ENCODE measurements around the gene CCDC69. TPM values are rescaled to one million over a fixed set of nuclear protein-coding genes. Genes with fewer than 3 reads are reported as not detected.
"Not testable (repeated sequence)": the region's sequence is repeated elsewhere in the genome, so short reads cannot be mapped to it uniquely, and the experiment has no call there.

CCDC69 gene
- total RNA-seq, 1 donor from 2014 or later = 53.4 TPM

DNA sequence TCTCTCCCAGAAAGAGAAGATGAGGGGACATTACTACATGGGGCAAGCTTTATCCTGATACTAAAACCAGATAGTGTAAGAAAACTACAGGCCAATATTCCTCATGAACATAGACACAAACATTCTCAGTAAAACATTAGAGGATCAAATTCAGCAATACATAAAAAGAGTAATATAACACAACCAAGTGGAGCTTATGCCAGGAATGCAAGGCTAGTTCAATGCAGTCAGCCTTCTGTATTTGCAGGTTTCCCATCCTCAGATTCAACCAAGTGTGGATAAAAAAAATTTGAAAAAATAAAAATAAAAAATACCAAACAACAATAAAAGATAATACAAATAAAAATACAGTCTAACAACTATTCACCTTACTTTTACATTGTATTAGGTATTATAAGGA lies 31.3 kb downstream of the CCDC69 start:
- DNase-seq (ENCODE audit: low spot score) = no peak

DNA sequence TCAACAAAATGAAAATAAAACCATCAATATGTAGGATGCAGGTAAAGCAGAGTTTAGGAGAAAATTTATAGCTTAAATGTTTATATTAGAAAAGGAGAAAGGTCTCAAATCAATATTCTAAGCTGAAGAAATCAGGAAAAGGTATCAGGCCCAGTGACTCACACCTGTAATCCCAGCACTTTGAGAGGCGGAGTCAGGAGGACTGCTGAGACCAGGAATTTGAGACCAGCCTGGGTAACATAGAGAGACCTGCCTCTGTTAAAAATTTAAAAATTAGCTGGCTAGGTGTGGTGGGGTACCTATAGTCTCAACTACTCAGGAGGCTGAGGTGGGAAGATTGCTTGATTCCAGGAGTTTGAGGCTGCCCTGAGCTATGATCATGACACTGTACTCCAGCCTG lies 32.2 kb downstream of the CCDC69 start:
- DNase-seq (ENCODE audit: low spot score) = peak; percentile 9

DNA sequence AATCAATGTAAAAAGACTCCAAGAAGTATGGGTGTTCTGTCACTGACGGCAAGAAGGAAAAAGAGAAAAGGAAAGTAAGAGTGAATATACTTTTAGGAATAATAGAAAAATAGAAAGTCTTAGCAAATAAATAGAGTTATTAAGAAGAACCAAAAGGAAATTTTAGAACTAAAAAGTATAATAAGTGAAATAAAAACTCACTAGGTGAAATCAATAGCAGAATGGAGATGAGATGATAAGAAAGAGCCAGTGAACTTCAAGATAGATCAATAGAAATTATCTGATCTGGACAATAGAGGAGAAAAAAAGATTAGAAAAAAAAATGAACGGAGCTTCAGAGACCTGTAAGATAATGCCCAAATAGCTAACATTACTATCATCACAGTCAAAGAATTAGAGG lies 34.7 kb downstream of the CCDC69 start:
- no peak for DNase-seq (ENCODE audit: low spot score)

DNA sequence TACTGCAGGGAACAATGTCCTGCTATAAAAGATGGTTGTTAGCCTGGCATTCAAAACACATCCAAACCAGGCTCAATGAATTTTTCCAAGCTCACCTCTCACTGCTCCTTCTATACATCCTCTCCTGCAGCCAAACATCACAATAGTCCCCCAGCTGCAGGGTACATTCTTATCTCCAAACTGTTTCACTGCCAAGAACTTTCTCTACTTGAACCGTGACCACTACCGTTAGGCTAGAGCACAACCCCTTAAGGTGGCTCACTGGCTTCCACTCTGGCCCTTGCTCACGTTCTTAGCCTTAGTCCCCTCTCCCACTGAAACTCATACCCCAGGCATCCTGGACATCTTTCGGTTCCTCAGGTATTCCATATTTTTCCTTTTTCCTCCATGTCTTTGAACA lies 37.4 kb downstream of the CCDC69 start:
- DNase-seq (ENCODE audit: low spot score) = peak; percentile 7

DNA sequence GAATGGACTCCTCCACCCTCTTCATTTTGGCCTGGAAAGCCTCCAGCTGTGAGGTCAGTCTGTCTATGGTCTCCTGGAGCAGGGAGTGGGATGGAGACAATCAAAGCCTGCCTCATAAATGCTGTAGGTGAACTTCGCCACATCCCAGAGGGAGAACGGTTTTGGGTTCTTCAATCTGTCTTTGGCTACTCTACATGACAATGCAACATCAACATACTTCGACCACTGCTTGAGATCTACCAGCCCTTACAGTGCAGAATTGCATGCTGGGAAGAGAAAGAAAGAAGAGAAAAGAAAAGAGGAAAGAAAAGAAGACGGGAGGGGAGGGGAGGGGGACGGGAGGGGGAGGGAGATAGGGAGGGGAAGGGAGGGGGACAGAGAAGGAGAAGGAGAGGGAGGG lies 37.8 kb downstream of the CCDC69 start:
- no peak for DNase-seq (ENCODE audit: low spot score)

DNA sequence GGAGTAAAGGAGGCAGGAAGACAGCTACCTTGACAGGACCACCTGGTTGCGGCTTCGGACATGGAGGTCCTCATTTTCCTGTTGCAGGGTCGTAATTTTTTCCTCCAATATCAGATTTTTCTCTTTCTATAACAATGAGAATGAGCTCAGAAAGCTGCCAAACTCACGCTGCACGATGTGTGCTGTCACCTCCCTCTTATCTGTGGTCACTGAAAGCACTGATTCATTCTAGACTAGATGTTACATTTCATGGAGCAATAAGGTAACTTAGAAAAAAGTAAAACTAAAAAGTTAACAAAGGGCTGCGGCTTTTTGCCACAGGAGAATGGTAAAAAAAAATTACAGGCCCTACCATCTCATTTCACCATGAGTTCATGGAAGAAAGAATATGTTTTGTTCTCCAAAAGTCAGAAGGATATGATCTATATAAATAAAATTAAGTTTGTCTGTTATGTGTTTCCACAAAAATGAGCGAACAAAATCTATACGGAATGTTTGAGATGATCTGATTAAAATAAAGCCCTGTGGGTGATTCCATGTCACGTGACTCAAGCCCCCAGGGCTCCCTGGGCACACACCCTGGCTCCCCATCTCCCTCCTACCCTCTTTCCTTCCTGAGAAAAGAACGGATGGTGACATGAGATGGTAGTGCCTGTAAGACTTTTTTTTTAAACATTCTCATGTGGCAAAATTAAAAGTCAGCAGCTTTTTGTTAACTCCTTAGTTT lies 39.4 kb downstream of the CCDC69 start:
- DNase-seq (ENCODE audit: low spot score) = peak; percentile 28

DNA sequence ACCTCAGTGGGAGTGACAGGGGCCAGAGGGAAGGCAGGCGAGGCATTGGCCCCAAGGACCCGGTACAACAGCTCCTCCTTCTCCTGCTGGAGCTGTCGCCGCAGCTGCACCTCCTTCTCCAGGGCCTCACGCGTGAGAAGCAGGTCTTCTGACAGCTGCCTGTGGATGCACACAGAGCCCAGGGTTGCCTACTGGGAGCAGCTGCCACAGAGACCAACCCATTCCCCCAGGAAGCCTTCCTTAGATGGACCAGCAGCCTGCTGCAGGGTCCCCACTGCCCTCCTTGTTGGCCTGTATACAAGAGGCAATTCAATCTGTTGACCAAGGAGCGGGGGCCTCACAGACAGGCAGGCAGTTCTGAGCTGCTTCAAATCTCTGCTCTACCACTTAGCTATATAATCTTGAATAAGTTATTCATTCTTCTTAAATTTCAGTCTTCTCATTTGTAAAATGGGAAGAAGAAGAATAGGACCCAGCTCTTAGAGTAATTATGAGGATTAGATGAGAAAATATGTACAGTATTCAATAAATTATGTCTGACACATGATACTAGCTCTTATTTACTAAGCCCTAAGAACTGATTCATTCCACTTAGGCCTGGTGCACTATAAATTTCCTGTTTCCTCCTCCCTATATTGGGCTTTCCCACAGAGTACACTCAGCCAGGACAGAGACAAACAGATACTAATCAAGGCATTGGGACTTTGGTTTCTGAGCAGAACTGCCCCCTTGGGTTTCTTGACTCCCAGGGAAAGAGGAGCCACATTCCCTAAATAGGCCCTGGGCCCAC lies 40.2 kb downstream of the CCDC69 start:
- no peak for DNase-seq (ENCODE audit: low spot score)

DNA sequence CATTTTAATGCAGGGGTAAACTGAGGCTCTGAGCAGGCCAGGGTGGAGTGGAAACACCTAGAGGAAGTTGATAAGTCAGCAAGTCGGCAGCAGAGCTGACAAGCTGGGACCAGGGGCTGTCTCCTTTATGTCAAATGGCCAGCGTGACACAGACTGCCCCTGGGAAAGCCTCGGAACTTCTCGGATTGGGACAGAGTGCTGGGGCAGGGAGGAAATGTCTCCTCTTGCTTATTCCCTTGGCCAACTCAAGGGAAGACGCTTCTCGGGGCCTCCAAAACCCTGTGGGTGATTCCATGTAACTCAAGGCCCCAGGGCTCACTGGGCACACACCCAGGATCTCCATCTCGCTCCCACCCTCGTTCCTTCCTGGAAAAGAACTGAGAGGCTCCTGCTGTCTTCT lies 40.9 kb downstream of the CCDC69 start:
- no peak for DNase-seq (ENCODE audit: low spot score)

DNA sequence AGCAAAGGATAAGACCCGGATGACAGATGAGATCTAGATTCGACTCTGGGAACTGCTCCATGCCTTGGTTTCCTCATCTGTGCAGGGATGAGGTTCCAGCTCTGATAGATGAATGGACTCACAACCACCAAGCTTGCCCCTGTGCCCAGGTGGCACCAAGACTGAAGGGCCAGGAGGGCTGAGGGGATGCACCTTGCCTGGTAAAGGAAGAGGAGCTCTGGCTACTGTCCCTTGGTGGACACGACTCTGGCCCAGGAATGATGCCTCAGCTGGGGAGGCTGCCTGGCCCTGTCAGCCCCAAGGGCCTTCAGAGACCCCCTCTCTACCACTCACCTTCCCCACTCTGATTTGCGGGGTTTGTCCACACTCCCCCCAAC lies 41.4 kb downstream of the CCDC69 start:
- peak; percentile 29 for DNase-seq (ENCODE audit: low spot score)

DNA sequence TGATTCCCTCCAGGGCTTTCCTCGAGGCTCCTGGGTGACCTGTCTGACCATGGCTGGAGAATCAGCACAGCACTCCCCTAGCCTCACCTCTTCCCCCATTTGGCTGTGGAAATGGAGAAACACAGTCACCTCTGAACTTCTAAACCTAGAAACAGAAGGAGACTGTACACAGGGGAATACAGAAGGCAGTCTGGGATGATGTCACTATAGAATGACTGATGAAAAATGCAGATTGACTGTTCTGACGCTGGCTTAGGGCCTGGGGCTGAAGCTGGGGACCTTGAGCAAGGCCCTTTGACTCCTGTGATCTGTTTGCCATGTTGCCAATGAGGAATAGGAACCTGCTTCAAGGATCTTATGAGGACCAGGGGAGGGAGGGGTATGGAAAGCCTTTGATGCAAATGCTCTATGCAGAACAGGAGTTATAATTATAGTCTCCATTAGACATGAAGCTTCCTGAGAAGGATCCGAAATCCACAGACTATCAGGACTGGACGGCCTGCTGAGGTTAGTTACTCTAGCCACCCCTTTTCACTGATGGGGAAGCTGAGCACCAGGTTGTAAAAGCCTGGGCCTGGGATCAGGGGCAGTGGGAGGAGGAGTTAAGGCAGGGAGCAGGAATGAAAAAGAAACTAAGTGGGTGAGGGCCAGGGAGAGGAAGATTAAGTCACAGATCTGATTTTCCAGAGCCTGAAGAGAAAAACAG lies 41.9 kb downstream of the CCDC69 start:
- DNase-seq (ENCODE audit: low spot score) = peak; percentile 24

DNA sequence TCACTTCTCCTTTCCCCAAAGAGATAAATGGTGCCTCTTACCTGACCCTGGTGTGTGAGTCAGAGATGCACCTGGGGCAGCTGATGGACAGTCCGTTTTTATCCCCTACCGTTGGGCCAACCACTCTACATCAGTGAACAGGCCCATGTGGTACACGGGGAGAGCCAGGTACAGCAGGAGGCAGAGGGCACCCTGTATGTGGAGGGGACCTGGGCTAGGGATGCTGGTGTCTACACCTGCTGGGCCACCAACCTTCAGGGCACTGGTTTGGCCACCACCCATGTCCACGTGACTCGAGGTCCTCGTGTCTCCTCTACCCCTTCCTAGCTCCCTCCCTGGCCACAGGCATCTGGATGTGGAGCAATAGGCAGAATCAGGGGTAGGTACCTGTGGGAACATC lies 43.6 kb downstream of the CCDC69 start:
- DNase-seq (ENCODE audit: low spot score) = no peak

DNA sequence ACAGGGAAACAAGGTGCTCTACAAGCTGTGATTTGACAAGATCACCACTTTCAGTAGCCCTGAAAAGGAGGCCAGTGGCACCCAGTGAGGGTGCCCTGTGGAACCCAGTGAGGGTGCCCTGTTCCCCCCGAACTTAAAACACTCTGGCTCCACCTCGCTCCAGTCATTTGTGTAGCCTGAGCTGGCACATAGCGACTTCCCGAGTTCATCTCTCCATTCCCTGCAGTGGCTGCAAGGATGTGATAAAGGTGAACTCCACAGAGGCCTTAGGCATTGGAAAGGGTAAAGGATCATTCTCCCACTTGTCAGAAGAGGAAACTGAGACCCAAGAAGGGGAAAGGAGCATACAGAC lies 44.4 kb downstream of the CCDC69 start:
- DNase-seq (ENCODE audit: low spot score) = peak; percentile 28

DNA sequence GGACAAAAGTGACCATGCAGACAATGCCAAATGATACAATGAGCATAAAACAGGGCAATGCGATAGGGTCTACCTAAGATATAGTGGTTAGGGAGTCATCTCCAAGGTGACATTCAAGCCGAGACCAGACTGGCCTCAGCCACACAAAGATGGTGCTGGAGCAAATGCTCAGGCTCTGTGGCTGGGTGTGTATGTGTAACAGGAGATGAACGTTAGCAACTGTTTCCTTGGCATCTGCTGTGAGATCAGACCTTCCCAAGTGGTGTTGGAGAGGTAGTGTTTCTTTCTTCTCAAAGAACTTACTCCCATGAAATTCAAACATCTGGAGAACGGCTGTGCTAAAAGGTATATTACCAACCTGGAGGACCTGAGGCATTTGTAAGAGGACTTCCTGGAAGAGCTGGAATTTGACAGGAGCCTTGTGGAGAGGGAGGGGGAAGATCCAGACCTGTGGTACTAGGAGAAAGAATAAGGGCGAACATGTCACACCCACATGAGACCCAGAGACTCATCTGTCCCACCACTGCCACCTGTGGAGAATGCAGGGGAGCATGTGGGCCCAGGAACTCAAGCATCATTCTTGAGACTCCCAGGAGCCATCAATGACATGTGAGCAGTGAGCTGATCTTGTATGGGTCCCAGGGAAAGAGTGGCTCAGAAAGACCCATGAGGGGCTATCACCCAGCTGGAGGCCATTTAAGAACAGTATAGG lies 45.0 kb downstream of the CCDC69 start:
- peak; percentile 7 for DNase-seq (ENCODE audit: low spot score)

DNA sequence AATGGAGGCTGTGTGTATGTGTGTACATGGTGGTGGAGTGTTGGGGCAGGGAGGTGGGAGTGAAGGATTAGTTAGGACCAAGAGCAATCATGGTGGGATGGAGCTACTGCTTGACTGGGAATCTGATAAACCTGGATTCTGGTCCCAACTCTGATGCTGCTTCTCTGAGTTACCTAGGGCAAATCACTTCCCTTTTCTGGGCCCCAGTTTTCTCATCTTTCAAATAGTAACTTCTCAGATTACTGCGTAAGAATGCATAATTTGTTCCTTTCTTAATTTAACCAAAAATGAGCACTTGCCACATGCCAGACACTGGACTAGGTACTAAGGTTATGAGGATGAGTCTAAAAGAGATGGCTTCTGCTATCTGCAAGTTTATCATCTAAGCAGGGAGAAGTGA lies 45.5 kb downstream of the CCDC69 start:
- no peak for DNase-seq (ENCODE audit: low spot score)

DNA sequence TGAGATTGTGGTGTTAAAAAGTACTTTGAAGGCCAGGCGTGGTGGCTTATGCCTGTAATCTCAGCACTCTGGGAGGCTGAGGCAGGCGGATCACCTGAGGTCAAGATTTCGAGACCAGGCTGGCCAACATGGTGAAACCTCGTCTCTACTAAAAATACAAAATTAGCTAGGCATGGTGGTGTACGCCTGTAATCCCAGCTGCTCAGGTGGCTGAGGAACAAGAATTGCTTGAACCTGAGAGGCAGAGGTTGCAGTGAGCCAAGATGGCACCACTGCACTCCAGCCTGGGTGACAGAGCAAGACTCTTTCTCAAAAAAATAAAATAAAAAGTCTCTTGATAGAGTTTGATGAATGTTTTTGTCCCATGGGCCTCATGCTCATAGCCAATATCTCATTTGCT lies 47.6 kb downstream of the CCDC69 start:
- DNase-seq (ENCODE audit: low spot score) = not testable (repeated sequence)

DNA sequence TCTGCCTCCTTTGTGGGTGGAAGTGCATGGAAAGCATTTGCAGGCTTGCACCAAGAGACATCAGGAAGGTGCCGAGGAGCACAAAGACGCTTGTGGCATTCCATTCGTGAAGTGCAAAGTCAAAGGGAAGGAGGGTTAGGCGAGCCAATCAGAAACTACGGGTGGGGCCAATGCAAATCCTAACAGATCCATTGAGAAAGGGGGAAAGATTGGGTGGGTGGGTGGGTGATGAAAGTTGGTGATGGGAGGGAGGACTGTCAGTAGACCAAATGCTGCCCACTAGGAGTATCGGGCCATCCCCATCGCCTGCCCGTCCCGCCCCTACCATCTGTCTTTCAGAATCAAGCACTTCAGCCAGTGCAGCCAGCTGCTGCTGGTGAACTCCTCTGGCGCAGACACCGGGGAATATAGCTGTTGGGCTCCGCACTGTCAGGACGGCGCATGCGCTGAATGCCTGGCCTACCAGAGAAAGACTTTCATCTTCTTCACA lies 49.2 kb downstream of the CCDC69 start:
- peak; percentile 39 for DNase-seq (ENCODE audit: low spot score)

DNA sequence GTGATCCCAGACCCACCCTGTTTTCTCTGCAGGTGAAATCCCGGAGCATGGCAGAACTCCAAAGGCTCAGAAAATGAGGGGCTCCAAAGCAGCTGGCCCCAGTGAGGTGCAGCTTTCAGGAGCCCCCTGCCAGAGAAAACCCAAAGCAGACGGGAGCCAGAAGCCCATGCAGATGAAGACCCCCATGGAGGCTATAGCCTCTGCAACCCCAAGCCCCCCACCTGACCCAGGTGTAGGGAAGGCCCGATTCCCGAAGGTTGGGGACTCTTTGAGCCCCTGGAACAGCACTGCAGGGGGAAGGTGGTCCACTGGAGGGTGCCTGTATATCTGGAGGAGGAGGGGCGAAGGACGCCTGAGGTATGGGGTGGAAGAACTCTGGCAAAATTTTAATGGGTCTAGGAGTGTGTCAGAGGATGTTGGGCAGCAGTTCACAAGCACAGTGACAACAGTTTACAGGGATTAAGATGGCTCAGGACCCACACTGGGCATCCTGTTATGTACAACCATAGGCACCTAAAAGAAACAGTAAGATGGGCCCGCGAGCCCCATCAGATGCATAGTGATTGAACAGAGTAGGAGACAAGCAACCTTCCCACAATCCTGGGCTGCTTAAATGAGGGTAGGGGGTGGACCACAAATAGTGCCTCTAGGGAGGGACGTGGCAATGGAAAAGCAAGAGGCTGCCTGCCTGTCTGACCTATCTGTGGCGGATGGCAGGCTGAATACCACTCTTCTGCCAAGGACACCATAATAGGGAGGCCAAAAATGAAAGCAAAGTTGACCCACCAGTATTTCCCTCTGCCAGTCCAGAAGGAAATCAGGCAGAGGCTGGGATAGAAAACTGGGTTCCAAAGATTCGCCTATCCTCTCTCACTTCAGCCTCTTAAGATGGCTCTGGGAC lies 49.9 kb downstream of the CCDC69 start:
- peak; percentile 37 for DNase-seq (ENCODE audit: low spot score)

DNA sequence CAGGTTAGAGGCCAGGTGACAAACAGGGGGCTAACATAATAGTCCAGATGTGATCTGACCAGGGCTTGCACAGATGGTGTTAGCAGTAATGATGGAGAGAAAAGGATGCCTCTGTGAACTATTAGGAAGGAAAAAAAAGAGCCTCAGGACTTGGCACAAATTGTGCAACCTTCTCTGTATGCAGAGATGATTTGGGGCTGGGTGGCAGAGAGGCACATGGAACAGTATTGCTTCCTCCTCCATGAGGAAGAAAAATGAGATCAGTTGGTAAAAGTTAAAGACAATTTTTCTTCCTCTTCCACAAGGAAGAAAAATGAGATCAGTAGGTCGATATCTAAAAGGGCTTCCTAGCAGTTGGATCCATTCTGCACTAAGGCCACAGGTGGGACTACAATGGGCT lies 52.4 kb downstream of the CCDC69 start:
- DNase-seq (ENCODE audit: low spot score) = peak; percentile 20

DNA sequence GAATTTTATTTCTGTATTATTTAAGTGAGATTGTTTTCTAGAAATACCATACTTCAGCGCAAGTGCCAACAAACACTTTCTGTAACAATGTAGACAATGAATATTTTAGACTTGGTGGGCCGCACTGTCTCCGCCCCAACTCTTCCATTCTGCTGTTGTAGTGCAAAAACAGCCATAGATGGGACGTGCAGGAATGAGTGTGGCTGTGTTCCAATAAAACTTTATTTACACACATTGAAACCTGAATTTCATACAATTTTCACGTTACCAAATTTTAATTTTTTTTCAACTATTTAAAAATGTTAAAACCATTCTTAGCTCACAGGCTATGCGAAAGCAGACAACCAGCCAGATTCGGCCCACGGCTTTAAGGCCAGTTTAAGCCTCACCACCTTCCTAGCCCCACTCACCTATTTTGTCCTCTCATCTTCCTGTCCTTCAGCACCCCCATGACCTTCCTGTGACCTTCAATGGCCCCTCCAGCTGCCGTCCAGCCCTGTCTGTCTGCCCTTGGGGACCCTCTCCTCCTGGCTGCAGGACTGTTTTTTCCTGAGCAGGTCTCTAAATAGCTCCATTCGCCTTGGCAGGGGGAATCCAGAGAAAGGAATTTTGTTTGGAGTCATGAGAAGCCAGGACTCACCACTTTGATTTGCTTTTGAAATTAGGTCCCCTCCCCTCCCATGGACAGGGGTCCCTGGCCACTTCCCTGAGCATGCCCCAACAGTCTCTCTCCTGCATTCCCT lies 55.1 kb downstream of the CCDC69 start:
- no peak for DNase-seq (ENCODE audit: low spot score)

DNA sequence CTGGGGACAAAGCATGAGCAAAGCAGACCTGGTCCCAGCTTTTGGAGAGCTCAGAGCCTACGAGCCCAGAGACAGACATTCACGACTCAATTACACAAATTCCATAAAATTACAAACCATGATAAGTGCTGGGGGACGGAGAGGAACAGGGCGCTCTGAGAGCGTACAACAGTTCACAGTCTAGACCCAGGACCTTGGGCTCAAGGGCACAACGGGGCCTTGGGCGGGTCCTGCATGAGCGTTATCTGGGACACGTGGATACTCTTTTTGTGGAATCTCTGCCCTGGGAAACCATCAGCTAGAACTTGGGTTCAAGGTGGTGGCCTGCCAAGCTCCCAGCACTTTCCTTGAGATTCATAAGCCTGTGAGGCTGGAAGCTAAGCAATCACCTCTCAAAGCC lies 56.9 kb downstream of the CCDC69 start:
- no peak for DNase-seq (ENCODE audit: low spot score)

Measured in ureter (tissue), 1 donor.